Stimulated activated naive CD8-positive, alpha-beta T cell treated with anti-CD3 and anti-CD28 coated beads, Interleukin-15, amount 100 ng/mL, for 72 hours (primary cell): ENCODE measurements around the gene PRDM16.

Experiments
- ATAC-seq: fragments of 150-1000 bp; cut with Tn5 transposase; 2 replicates; pipeline ENCODE4 v1.10.0; 2021; ENCODE audit warnings: mild to moderate bottlenecking, moderate library complexity
- DNase-seq, 2 donors: peaks; one replicate each; pipeline ENCODE4 v3.0.0; 2021 to 2022
- H3K27ac Mint-ChIP-seq, 2 donors: one replicate each; pipeline ENCODE4 v1.8.0; 2022; ENCODE audit warnings: mild to moderate bottlenecking in 2 of 2, mixed read lengths in 2 of 2, moderate library complexity in 2 of 2
- H3K27me3 Mint-ChIP-seq: one replicate; pipeline ENCODE4 v1.8.0; 2022; ENCODE audit warnings: mixed read lengths
- H3K4me1 Mint-ChIP-seq: one replicate; pipeline ENCODE4 v1.8.0; 2022; ENCODE audit warnings: mild to moderate bottlenecking, mixed read lengths
- H3K4me3 Mint-ChIP-seq, 2 donors: one replicate each; pipeline ENCODE4 v1.8.0; 2022; ENCODE audit warnings: mild to moderate bottlenecking in 2 of 2, mixed read lengths in 2 of 2, moderate library complexity in 1 of 2
- H3K9me3 Mint-ChIP-seq, 2 donors: one replicate each; pipeline ENCODE4 v1.8.0; 2022; ENCODE audit warnings: mixed read lengths in 2 of 2

Gene PRDM16

GRCh38 chr1:3111348-3112021 is 42.5 kb downstream of the PRDM16 start:
- no peak for ATAC-seq
- H3K27me3 Mint-ChIP-seq, result no peaks in the 10 kb centered on the region
- peak overlapping the region in 1 of 2 donors; percentile 14 for H3K27ac Mint-ChIP-seq

GRCh38 chr1:3112526-3112925 is 43.5 kb downstream of the PRDM16 start:
- ATAC-seq, result no peak
- no peak overlapping the region for H3K27ac Mint-ChIP-seq
- H3K9me3 Mint-ChIP-seq, result no peaks in the 10 kb centered on the region
- DNase-seq, result no peak
- H3K4me1 Mint-ChIP-seq, result no peaks in the 10 kb centered on the region
- H3K4me3 Mint-ChIP-seq, result no peak overlapping the region
- H3K27me3 Mint-ChIP-seq, result no peaks in the 10 kb centered on the region

More at GRCh38 chr1:3111348-3112021, 42.5 kb downstream of the PRDM16 start:
- DNase-seq, result no peak
- Mint-ChIP-seq H3K4me3 (no peak overlapping the region), H3K4me1 (no peaks in the 10 kb centered on the region), H3K9me3 (no peaks in the 10 kb centered on the region)

GRCh38 chr1:3113047-3113740 is 44.2 kb downstream of the PRDM16 start:
- H3K4me1 Mint-ChIP-seq, result no peaks in the 10 kb centered on the region
- no peaks in the 10 kb centered on the region for H3K9me3 Mint-ChIP-seq
- no peak overlapping the region for H3K27ac Mint-ChIP-seq

GRCh38 chr1:3113741-3114056 is 44.7 kb downstream of the PRDM16 start:
- Mint-ChIP-seq H3K4me1 (no peaks in the 10 kb centered on the region), H3K27ac (no peak overlapping the region), H3K9me3 (no peaks in the 10 kb centered on the region), H3K4me3 (no peak overlapping the region), H3K27me3 (no peaks in the 10 kb centered on the region)
- ATAC-seq, result no peak
- no peak for DNase-seq

More at GRCh38 chr1:3113047-3113740, 44.2 kb downstream of the PRDM16 start:
- no peaks in the 10 kb centered on the region for H3K27me3 Mint-ChIP-seq
- H3K4me3 Mint-ChIP-seq, result no peak overlapping the region
- ATAC-seq, result no peak
- no peak for DNase-seq

GRCh38 chr1:3114131-3114744 is 45.2 kb downstream of the PRDM16 start:
- Mint-ChIP-seq H3K4me1 (no peaks in the 10 kb centered on the region), H3K9me3 (no peaks in the 10 kb centered on the region), H3K27ac (no peak overlapping the region), H3K4me3 (no peak overlapping the region), H3K27me3 (no peaks in the 10 kb centered on the region)
- DNase-seq, result no peak
- ATAC-seq, result no peak

- H3K4me1 Mint-ChIP-seq, result no peaks in the 10 kb centered on the region
- H3K9me3 Mint-ChIP-seq, result no peaks in the 10 kb centered on the region
- H3K27me3 Mint-ChIP-seq, result no peaks in the 10 kb centered on the region
- DNase-seq, result no peak
- ATAC-seq, result no peak
- H3K27ac Mint-ChIP-seq, result no peak overlapping the region
- no peak overlapping the region for H3K4me3 Mint-ChIP-seq
Observed at GRCh38 chr1:3114846-3115245, 45.8 kb downstream of the PRDM16 start.

- H3K27me3 Mint-ChIP-seq, result no peaks in the 10 kb centered on the region
- ATAC-seq (no peak), DNase-seq (no peak)
- H3K4me3 Mint-ChIP-seq, result no peak overlapping the region
- H3K27ac Mint-ChIP-seq, result no peak overlapping the region
- H3K9me3 Mint-ChIP-seq, result no peaks in the 10 kb centered on the region
- H3K4me1 Mint-ChIP-seq, result no peaks in the 10 kb centered on the region
Observed at GRCh38 chr1:3115275-3116149, 46.5 kb downstream of the PRDM16 start.

GRCh38 chr1:3116150-3116510 is 47.1 kb downstream of the PRDM16 start:
- no peak for DNase-seq
- Mint-ChIP-seq H3K9me3 (no peaks in the 10 kb centered on the region), H3K27ac (no peak overlapping the region), H3K4me1 (no peaks in the 10 kb centered on the region), H3K27me3 (no peaks in the 10 kb centered on the region), H3K4me3 (no peak overlapping the region)
- no peak for ATAC-seq

GRCh38 chr1:3116560-3116959 is 47.6 kb downstream of the PRDM16 start:
- DNase-seq, result no peak
- Mint-ChIP-seq H3K9me3 (no peaks in the 10 kb centered on the region), H3K27ac (peak overlapping the region in 1 of 2 donors; percentile 76), H3K4me3 (no peak overlapping the region), H3K27me3 (no peaks in the 10 kb centered on the region), H3K4me1 (no peaks in the 10 kb centered on the region)
- ATAC-seq, result no peak

GRCh38 chr1:3117879-3118278 is 48.9 kb downstream of the PRDM16 start:
- no peaks in the 10 kb centered on the region for H3K9me3 Mint-ChIP-seq
- H3K27ac Mint-ChIP-seq, result no peak overlapping the region
- DNase-seq, result no peak
- no peaks in the 10 kb centered on the region for H3K4me1 Mint-ChIP-seq
- H3K27me3 Mint-ChIP-seq, result no peaks in the 10 kb centered on the region
- no peak for ATAC-seq
- no peak overlapping the region for H3K4me3 Mint-ChIP-seq

GRCh38 chr1:3119061-3119460 is 50.1 kb downstream of the PRDM16 start:
- no peaks in the 10 kb centered on the region for H3K4me1 Mint-ChIP-seq
- H3K4me3 Mint-ChIP-seq, result no peak overlapping the region
- ATAC-seq, result no peak
- no peak for DNase-seq
- no peaks in the 10 kb centered on the region for H3K9me3 Mint-ChIP-seq
- H3K27ac Mint-ChIP-seq, result no peak overlapping the region
- H3K27me3 Mint-ChIP-seq, result no peaks in the 10 kb centered on the region

GRCh38 chr1:3119725-3120124 is 50.7 kb downstream of the PRDM16 start:
- H3K27me3 Mint-ChIP-seq, result no peaks in the 10 kb centered on the region

GRCh38 chr1:3120140-3120539 is 51.1 kb downstream of the PRDM16 start:
- Mint-ChIP-seq H3K27me3 (no peaks in the 10 kb centered on the region), H3K4me3 (no peak overlapping the region), H3K27ac (no peak overlapping the region), H3K9me3 (no peaks in the 10 kb centered on the region), H3K4me1 (no peaks in the 10 kb centered on the region)
- ATAC-seq, result no peak
- no peak for DNase-seq

More at GRCh38 chr1:3119725-3120124, 50.7 kb downstream of the PRDM16 start:
- Mint-ChIP-seq H3K4me1 (no peaks in the 10 kb centered on the region), H3K9me3 (no peaks in the 10 kb centered on the region), H3K27ac (no peak overlapping the region), H3K4me3 (no peak overlapping the region)
- no peak for DNase-seq
- ATAC-seq, result no peak

GRCh38 chr1:3120994-3121393 is 52.0 kb downstream of the PRDM16 start:
- Mint-ChIP-seq H3K9me3 (no peaks in the 10 kb centered on the region), H3K27ac (no peak overlapping the region), H3K27me3 (no peaks in the 10 kb centered on the region), H3K4me3 (no peak overlapping the region), H3K4me1 (no peaks in the 10 kb centered on the region)
- ATAC-seq (no peak), DNase-seq (no peak)

- H3K9me3 Mint-ChIP-seq, result no peaks in the 10 kb centered on the region
- no peak for DNase-seq
- H3K27me3 Mint-ChIP-seq, result no peaks in the 10 kb centered on the region
- H3K4me3 Mint-ChIP-seq, result no peak overlapping the region
- no peak for ATAC-seq
- H3K27ac Mint-ChIP-seq, result no peak overlapping the region
- no peaks in the 10 kb centered on the region for H3K4me1 Mint-ChIP-seq
Observed at GRCh38 chr1:3121401-3122210, 52.6 kb downstream of the PRDM16 start.
